Measurements from ENCODE around the gene MRPL40. TPM values are rescaled to one million over a fixed set of nuclear protein-coding genes. Genes with fewer than 3 reads are reported as not detected.

The MRPL40 gene
- total RNA-seq, 1 donor from 2014 or later: 24.4 TPM

DNA sequence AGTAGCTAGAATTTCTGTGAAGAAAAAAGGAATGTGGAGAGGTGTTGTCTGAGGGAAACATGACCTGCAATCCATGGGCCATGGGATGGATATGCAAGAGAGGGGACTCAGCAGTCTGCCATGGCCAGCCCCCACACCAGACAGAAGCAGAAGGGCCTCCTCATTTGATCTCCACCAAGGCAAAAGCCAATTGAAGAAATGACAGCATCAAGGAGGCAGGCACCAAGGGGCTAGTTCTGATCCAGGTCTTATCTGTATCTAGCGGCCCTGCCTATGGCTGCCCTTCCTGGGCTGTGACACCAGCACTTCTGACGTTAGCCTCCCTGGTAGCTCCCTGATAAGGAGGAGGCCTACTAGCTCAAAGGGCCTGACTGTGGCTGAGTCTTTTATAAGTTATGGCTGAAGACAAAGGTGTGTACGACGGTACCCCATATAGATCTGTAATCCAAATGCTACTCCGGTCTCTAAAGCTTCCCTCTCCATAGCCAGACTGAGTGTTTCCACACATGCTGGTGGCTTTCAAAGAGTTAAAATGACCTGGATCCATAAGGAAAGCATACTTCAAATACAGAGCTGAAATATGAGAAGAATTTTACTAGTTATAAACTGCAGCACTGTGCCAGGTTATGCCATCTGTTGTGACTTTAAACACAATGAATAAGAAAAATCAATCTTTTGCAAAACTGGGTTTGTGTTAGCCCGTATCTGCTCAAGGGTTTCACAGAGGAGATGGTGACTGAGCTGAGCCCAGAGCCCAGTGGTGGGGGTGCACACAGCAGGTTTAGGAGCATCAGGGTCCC lies 35.2 kb upstream of the MRPL40 start:
- Mint-ChIP-seq H3K27ac (ENCODE audit: unreplicated experiment) (no peak overlapping the region), H3K36me3 (ENCODE audit: unreplicated experiment) (peaks cover 5% of the 10 kb centered on the region), H3K4me3 (ENCODE audit: unreplicated experiment) (no peak overlapping the region), H3K27me3 (ENCODE audit: unreplicated experiment) (no peaks in the 10 kb centered on the region), H3K4me1 (ENCODE audit: low read depth, unreplicated experiment) (peaks cover 2% of the 10 kb centered on the region), H3K9me3 (ENCODE audit: unreplicated experiment) (no peaks in the 10 kb centered on the region)
- no peak for DNase-seq
- no peak for TF ChIP-seq CTCF (IDR thresholded peaks at IDR 0.05; ENCODE audit: partially characterized antibody, unreplicated experiment)

DNA sequence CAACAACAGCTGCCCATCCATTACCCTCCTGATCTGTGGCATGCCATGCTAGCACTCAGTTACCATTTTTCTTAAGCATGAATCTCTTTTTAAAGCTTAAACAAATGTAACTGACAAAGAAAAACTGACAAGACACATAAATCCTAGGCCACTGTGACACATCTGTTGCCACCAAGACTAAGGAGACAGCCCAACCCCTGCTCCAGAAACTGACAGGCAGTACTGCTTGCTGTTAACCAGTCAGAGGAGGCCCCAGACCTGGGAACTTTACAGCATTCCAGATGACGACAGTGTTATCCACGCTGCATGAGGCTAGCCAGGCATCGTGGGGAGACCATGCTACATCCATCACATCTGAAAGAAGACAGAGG lies 34.6 kb upstream of the MRPL40 start:
- TF ChIP-seq CTCF (IDR thresholded peaks at IDR 0.05; ENCODE audit: partially characterized antibody, unreplicated experiment): no peak
- no peak overlapping the region for H3K4me3 Mint-ChIP-seq (ENCODE audit: unreplicated experiment)

GRCh38 chr22:19398206-19398605 lies 34.1 kb upstream of the MRPL40 start:
- DNase-seq: no peak
- H3K4me3 Mint-ChIP-seq (ENCODE audit: unreplicated experiment): no peak overlapping the region
- H3K27ac Mint-ChIP-seq (ENCODE audit: unreplicated experiment): no peak overlapping the region
- no peak for TF ChIP-seq CTCF (IDR thresholded peaks at IDR 0.05; ENCODE audit: partially characterized antibody, unreplicated experiment)
- peaks cover 2% of the 10 kb centered on the region for H3K4me1 Mint-ChIP-seq (ENCODE audit: low read depth, unreplicated experiment)
- H3K36me3 Mint-ChIP-seq (ENCODE audit: unreplicated experiment): peaks cover 5% of the 10 kb centered on the region
- no peaks in the 10 kb centered on the region for H3K9me3 Mint-ChIP-seq (ENCODE audit: unreplicated experiment)
- no peaks in the 10 kb centered on the region for H3K27me3 Mint-ChIP-seq (ENCODE audit: unreplicated experiment)

More for the DNA sequence above, 34.6 kb upstream of the MRPL40 start:
- DNase-seq: no peak
- Mint-ChIP-seq H3K36me3 (ENCODE audit: unreplicated experiment) (peaks cover 5% of the 10 kb centered on the region), H3K9me3 (ENCODE audit: unreplicated experiment) (no peaks in the 10 kb centered on the region), H3K27ac (ENCODE audit: unreplicated experiment) (no peak overlapping the region), H3K27me3 (ENCODE audit: unreplicated experiment) (no peaks in the 10 kb centered on the region), H3K4me1 (ENCODE audit: low read depth, unreplicated experiment) (peaks cover 2% of the 10 kb centered on the region)

DNA sequence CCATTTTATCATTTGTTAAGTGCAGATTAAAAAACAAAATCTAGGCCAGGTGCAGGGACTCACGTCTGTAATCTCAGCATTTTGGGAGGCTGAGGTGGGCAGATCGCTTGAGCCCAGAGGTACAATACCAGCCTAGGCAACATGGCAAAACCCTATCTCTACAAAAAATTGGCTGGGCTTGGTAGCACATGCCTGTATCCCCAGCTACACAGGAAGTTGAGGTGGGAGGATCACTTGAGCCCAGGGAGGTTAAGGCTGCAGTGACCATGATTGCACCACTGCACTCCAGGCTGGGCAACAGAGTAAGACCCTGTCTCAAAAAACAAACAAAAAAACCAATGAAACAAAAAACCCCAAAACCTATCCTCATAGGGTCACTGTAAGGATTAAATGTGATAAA lies 33.7 kb upstream of the MRPL40 start:
- Mint-ChIP-seq H3K27ac (ENCODE audit: unreplicated experiment) (no peak overlapping the region), H3K4me3 (ENCODE audit: unreplicated experiment) (no peak overlapping the region), H3K27me3 (ENCODE audit: unreplicated experiment) (no peaks in the 10 kb centered on the region)

More for the DNA sequence above, 33.7 kb upstream of the MRPL40 start:
- Mint-ChIP-seq H3K36me3 (ENCODE audit: unreplicated experiment) (peaks cover 5% of the 10 kb centered on the region), H3K9me3 (ENCODE audit: unreplicated experiment) (no peaks in the 10 kb centered on the region), H3K4me1 (ENCODE audit: low read depth, unreplicated experiment) (peaks cover 2% of the 10 kb centered on the region)
- TF ChIP-seq CTCF (IDR thresholded peaks at IDR 0.05; ENCODE audit: partially characterized antibody, unreplicated experiment): no peak
- no peak for DNase-seq

Measured in glutamatergic neuron (in vitro differentiated cells).